GM23248 (cell line): Measurements from ENCODE around the gene CCNJL. TPM values are rescaled to one million over a fixed set of nuclear protein-coding genes. Genes with fewer than 3 reads are reported as not detected.
A peak's percentile ranks its signal among the peaks of the same experiment; 100 is the strongest.
"Not testable (repeated sequence)": the region's sequence is repeated elsewhere in the genome, so short reads cannot be mapped to it uniquely, and the experiment has no call there.

Source experiments
- DNase-seq: peaks from one replicate; pipeline ENCODE4 v3.0.0-alpha.2; 2015
- H2AFZ ChIP-seq: fragments of 200-600 bp; sonication (generic); 2 replicates; pipeline ENCODE4 v1.6.1; 2016; ENCODE audit warnings: antibody characterized with exemption
- H3F3A ChIP-seq: fragments of 200-600 bp; sonication (generic); 2 replicates; pipeline ENCODE4 v1.6.1; 2016; ENCODE audit warnings: mild to moderate bottlenecking, antibody characterized with exemption, mixed run types; ENCODE audit not compliant: insufficient read depth
- H3K27ac ChIP-seq: fragments of 200-600 bp; sonication (generic); 2 replicates; pipeline ENCODE4 v1.5.1; 2016; ENCODE audit warnings: mild to moderate bottlenecking
- H3K27me3 ChIP-seq: fragments of 200-600 bp; sonication (generic); replicated peaks from 2 replicates; pipeline ENCODE4 v1.6.1; 2016; ENCODE audit warnings: mild to moderate bottlenecking; ENCODE audit not compliant: insufficient read depth
- H3K36me3 ChIP-seq: fragments of 200-600 bp; sonication (generic); 2 replicates; pipeline ENCODE4 v1.6.1; 2016; ENCODE audit warnings: low read depth, mild to moderate bottlenecking
- H3K4me1 ChIP-seq: fragments of 200-600 bp; sonication (generic); 2 replicates; pipeline ENCODE4 v1.6.1; 2016; ENCODE audit warnings: mild to moderate bottlenecking; ENCODE audit not compliant: insufficient read depth
- H3K4me2 ChIP-seq: fragments of 200-600 bp; sonication (generic); one replicate; pipeline ENCODE4 v1.6.1; 2016; ENCODE audit warnings: mild to moderate bottlenecking; ENCODE audit not compliant: unreplicated experiment
- H3K4me3 ChIP-seq: fragments of 200-600 bp; sonication (generic); 2 replicates; pipeline ENCODE4 v1.5.1; 2016; ENCODE audit warnings: mild to moderate bottlenecking
- H3K79me2 ChIP-seq: fragments of 200-600 bp; sonication (generic); 2 replicates; pipeline ENCODE4 v1.6.1; 2016; ENCODE audit warnings: mild to moderate bottlenecking; ENCODE audit not compliant: insufficient read depth
- H3K9ac ChIP-seq: fragments of 200-600 bp; sonication (generic); 2 replicates; pipeline ENCODE4 v1.6.1; 2016; ENCODE audit warnings: mild to moderate bottlenecking
- H3K9me2 ChIP-seq: fragments of 200-600 bp; sonication (generic); 2 replicates; pipeline ENCODE4 v1.6.1; 2016; ENCODE audit warnings: mixed run types, mild to moderate bottlenecking, moderate library complexity; ENCODE audit not compliant: insufficient read depth
- H3K9me3 ChIP-seq: fragments of 200-600 bp; sonication (generic); one replicate; pipeline ENCODE4 v1.6.1; 2017; ENCODE audit warnings: low read depth
- H4K20me1 ChIP-seq: fragments of 200-600 bp; sonication (generic); 2 replicates; pipeline ENCODE4 v1.6.0; 2016; ENCODE audit not compliant: insufficient read depth
- EZH2 ChIP-seq: fragments of 200-600 bp; sonication (generic); IDR thresholded peaks from 2 replicates; pipeline ENCODE4 v1.6.1; 2018; ENCODE audit warnings: antibody characterized with exemption, mild to moderate bottlenecking; ENCODE audit not compliant: insufficient read depth, poor library complexity, severe bottlenecking
- EZH2phosphoT487 ChIP-seq: fragments of 200-600 bp; sonication (generic); IDR thresholded peaks from 2 replicates; pipeline ENCODE4 v1.6.1; 2018; ENCODE audit warnings: antibody characterized with exemption, moderate library complexity, mild to moderate bottlenecking, low read depth; ENCODE audit not compliant: insufficient read depth
- WGBS, 2 experiments: methylation state at CpG; one replicate each; pipeline ENCODE4 v1.1.6; 2015 to 2017; ENCODE audit warnings: low lambda C conversion rate in 2 of 2, low coverage in 1 of 2; ENCODE audit errors: missing lambda C conversion rate in 2 of 2; 5-methylcytosine and 5-hydroxymethylcytosine counted together
- in situ Hi-C: fragments of 300-500 bp; cut with MboI; formaldehyde crosslinking; loops from 2 replicates; pipeline ENCODE4 v1.15.0; 2020
- polyA plus RNA-seq: library from polyadenylated mRNA; unstranded; fragments of >200 nt; fragmentation: Nextera tagmentation; extraction: Ambion mirVana; gene quantifications from 2 replicates; pipeline ENCODE4 v1.2.1, GENCODE V29; 2016
- total RNA-seq: library from RNA; depleted of rRNA; stranded (reverse); fragments of >200 nt; shearing (Covaris generic); gene quantifications from 2 replicates; pipeline ENCODE4 v1.2.3, GENCODE V29; 2014

CCNJL gene
- total and polyA plus RNA-seq, 2 experiments from 2014 or later = 0.43 TPM; not detected in 1

DNA sequence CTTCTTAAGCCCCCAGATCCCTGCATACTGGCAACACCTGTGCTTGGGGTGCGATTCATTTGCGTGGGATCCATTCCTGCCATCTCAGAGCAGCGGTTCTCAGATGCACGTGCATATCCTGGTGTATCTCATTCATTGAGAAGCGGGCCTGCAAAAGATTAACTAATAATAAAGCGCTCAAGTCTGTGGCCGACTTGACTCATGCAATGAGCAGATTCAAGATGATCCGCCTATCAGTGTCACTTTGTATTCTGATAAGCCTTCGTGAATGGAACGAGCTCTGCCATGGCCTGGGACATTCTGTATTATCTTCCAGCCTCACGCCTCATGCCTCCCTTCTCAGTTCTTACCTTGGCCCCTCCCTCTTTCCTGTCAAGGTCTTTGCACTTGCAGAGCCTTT is 35.7 kb upstream of the CCNJL start:
- Histone ChIP-seq H3K36me3 (no peaks in the 10 kb centered on the region), H4K20me1 (no peaks in the 10 kb centered on the region), H2AFZ (no peak overlapping the region), H3K4me2 (no peak overlapping the region), H3K9me2 (no peaks in the 10 kb centered on the region), H3K9ac (no peak overlapping the region), H3K4me3 (no peak overlapping the region), H3K9me3 (no peaks in the 10 kb centered on the region), H3K27ac (no peak overlapping the region), H3K4me1 (no peaks in the 10 kb centered on the region), H3K79me2 (no peaks in the 10 kb centered on the region), H3K27me3 (no peaks in the 10 kb centered on the region), H3F3A (no peaks in the 10 kb centered on the region)
- TF ChIP-seq EZH2phosphoT487 = no peak
- TF ChIP-seq EZH2 = no peak
- WGBS, 2 experiments = 81 to 85% methylated on average over 11 of the region's 11 CpGs
- DNase-seq = no peak
- in situ Hi-C loops = loop anchor here (10.0 kb wide), 2 partner anchors 153 to 313 kb away; no protein-coding TSS in a partner anchor

- H3K9me2 ChIP-seq = no peaks in the 10 kb centered on the region
- H3K27ac ChIP-seq = no peak overlapping the region
- in situ Hi-C loops = loop anchor here (10.0 kb wide), 2 partner anchors 153 to 313 kb away; no protein-coding TSS in a partner anchor
- H3K4me3 ChIP-seq = no peak overlapping the region
- no peaks in the 10 kb centered on the region for H3K9me3 ChIP-seq
- no peaks in the 10 kb centered on the region for H3K36me3 ChIP-seq
- peaks cover 5% of the 10 kb centered on the region; the same call in 1 of the 2 replicates for H3K4me1 ChIP-seq
- no peak for DNase-seq
- no peak overlapping the region for H3K9ac ChIP-seq
- H3F3A ChIP-seq = 0 out of 2 replicates have a peak, but pooled peaks cover 6% of the 10 kb centered on the region
- H3K27me3 ChIP-seq = no peaks in the 10 kb centered on the region
- 26 to 30% methylated on average over 6 of the region's 6 CpGs for WGBS, 2 experiments
- H3K4me2 ChIP-seq = no peak overlapping the region
- H3K79me2 ChIP-seq = no peaks in the 10 kb centered on the region
- no peak for TF ChIP-seq EZH2phosphoT487
- no peak for TF ChIP-seq EZH2
- H2AFZ ChIP-seq = no peak overlapping the region
- H4K20me1 ChIP-seq = no peaks in the 10 kb centered on the region
Measured at GRCh38 chr5:160347448-160347847, 35.1 kb upstream of the CCNJL start.

- TF ChIP-seq EZH2 = no peak
- 23 to 40% methylated on average over 4 of the region's 4 CpGs for WGBS, 2 experiments
- no peak overlapping the region for H3K27ac ChIP-seq
- H3F3A ChIP-seq = 0 out of 2 replicates have a peak, but pooled peaks cover 16% of the 10 kb centered on the region
- H3K9ac ChIP-seq = no peak overlapping the region
- peak; percentile 75 for DNase-seq
- no peak overlapping the region for H3K4me3 ChIP-seq
- H3K79me2 ChIP-seq = no peaks in the 10 kb centered on the region
- no peaks in the 10 kb centered on the region for H3K27me3 ChIP-seq
- H3K9me3 ChIP-seq = no peaks in the 10 kb centered on the region
- no peak overlapping the region for H2AFZ ChIP-seq
- H3K9me2 ChIP-seq = no peaks in the 10 kb centered on the region
- H3K36me3 ChIP-seq = no peaks in the 10 kb centered on the region
- peaks cover 9% of the 10 kb centered on the region; the same call in 1 of the 2 replicates for H3K4me1 ChIP-seq
- in situ Hi-C loops = loop anchor here (10.0 kb wide), 2 partner anchors 148 to 308 kb away; no protein-coding TSS in a partner anchor
- no peak overlapping the region for H3K4me2 ChIP-seq
- no peaks in the 10 kb centered on the region for H4K20me1 ChIP-seq
Measured at GRCh38 chr5:160342413-160342941, 30.1 kb upstream of the CCNJL start.

GRCh38 chr5:160341309-160341870 is 29.0 kb upstream of the CCNJL start:
- WGBS, 2 experiments = 75 to 78% methylated on average over 6 of the region's 6 CpGs
- in situ Hi-C loops = loop anchor here (10.0 kb wide), 2 partner anchors 147 to 307 kb away; no protein-coding TSS in a partner anchor
- no peak overlapping the region for H3K9ac ChIP-seq
- H3K9me2 ChIP-seq = no peaks in the 10 kb centered on the region
- H3K4me3 ChIP-seq = no peak overlapping the region
- no peak for TF ChIP-seq EZH2phosphoT487
- H3K36me3 ChIP-seq = no peaks in the 10 kb centered on the region
- H3K4me1 ChIP-seq = peaks cover 9% of the 10 kb centered on the region; the same call in 1 of the 2 replicates
- H3K9me3 ChIP-seq = no peaks in the 10 kb centered on the region
- H3K79me2 ChIP-seq = no peaks in the 10 kb centered on the region
- no peak overlapping the region for H3K4me2 ChIP-seq
- H3K27me3 ChIP-seq = no peaks in the 10 kb centered on the region
- DNase-seq = no peak
- no peak overlapping the region for H2AFZ ChIP-seq
- no peaks in the 10 kb centered on the region for H4K20me1 ChIP-seq
- H3K27ac ChIP-seq = no peak overlapping the region
- H3F3A ChIP-seq = 0 out of 2 replicates have a peak, but pooled peaks cover 16% of the 10 kb centered on the region

DNA sequence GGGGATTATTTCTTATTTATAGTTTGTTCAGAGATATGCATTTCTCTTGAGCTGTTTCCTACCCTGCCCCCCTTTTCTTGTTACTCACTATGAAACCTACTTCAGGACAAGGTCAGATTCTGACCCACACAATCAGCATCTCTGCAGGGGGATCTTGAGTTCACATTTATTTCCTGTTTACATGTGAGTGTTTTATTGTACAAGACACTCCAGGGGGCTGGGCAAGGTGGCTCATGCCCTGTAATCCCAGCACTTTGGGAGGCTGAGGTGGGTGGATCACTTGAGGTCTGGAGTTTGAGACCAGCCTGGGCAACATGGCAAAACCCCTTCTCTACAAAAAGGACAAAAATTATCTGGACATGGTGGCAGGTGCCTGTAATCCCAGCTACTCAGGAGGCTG is 28.1 kb upstream of the CCNJL start:
- not testable (repeated sequence) for H3K4me1 ChIP-seq, H3K9ac ChIP-seq, DNase-seq, H3K27me3 ChIP-seq, H3K27ac ChIP-seq, H4K20me1 ChIP-seq, H3K36me3 ChIP-seq, H3K4me2 ChIP-seq, H2AFZ ChIP-seq, H3K4me3 ChIP-seq, H3K79me2 ChIP-seq, H3K9me2 ChIP-seq, H3K9me3 ChIP-seq
- in situ Hi-C loops = loop anchor here (10.0 kb wide), 2 partner anchors 146 to 306 kb away; no protein-coding TSS in a partner anchor
- H3F3A ChIP-seq = 0 out of 2 replicates have a peak, but pooled peaks cover 16% of the 10 kb centered on the region
